Measurements from ENCODE around the gene BOD1.

Gene BOD1

DNA sequence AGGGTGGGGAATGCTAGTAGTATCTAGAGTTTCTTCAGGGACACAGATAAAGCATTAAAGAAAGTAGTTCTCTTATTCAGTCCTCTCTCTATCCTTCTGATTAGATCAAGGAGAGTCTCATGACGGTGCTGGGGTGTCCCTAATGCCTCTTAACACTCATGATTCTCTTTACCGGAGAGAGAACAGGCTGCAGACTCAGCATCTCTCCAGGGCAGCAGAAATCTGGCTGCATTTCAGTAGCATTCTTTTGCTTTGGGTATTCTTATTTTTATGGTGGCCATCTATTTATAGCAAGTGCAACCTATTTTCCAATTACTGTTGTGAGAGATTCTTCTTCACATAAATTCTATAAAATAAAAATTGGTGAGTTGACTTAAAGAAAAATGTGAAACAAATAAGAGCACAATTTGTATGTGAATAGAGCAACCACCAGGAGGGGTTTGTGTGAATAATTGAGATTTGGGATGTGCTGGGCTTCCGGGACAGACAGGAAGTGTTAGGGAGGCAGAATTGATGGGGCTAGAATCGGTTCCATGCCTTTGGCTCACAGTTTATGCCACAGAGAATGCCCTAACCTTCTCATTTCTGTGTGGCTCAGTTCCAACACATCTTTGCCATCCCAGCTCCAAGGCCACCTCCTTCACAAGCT, 23.8 kb upstream of the BOD1 start:
- DNase-seq (ENCODE audit: low read depth) = no peak

DNA sequence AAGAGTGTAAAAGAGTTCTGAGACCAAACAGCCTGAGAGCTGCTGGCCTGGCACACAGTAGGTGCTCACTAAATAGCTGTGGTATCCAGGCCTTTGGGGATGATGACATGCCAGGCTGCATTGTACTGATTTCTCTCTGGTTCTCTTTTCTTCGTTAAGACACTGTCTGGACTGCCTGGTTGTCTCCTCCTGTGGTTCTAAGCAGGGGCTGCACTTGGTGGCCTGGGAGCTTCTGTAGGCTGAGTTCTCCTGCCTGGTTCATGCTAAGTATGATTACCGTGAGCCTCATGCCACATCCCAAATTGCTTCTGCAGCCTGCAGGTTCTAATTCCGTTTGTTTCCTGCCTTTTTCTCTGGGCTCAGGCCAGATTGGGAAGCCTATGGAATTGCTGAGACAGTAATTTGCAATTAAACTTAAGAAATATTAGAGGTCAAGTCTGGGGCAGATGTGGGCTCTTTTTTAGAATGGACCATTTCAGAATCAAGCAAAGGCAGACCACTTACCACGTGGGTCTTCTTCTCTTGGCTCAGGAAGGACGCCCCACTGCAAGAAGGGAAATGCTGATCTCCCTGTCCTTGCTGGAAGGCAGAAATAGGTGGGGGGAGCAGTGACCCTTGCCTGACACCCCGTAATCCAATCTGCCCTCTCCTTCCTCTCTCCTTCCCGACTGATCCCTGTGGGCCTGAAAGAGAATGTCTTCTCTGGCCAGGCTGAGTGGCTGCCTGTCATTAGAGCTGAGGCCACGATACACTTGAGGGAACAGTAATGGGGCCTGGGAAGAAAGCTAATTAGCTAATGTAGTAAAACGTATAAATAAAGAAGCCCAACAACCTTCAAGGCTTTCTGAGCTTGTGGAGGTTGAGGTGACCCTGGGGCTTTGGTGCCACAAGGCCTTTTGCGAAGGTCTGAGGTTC, 21.9 kb upstream of the BOD1 start:
- no peak for DNase-seq (ENCODE audit: low read depth)

DNA sequence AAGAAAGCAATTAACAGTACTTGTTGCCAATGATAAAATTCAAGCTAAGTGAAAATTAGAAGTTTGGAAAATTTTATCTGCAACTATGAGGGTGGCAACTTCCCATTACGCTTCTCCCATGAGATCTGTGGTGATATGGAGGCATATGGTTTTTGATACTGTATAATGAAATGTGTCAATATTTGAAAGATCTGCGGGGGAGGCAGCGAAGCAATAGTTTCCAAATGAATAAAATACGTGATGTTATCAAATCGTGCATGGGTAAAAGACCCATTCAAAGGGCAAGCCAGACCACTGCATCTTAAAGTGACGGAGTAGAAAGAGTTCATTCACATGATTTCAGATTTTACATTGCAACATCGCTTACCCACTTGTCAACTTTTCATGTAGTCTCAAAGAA, 20.9 kb upstream of the BOD1 start:
- DNase-seq (ENCODE audit: low read depth) = no peak

DNA sequence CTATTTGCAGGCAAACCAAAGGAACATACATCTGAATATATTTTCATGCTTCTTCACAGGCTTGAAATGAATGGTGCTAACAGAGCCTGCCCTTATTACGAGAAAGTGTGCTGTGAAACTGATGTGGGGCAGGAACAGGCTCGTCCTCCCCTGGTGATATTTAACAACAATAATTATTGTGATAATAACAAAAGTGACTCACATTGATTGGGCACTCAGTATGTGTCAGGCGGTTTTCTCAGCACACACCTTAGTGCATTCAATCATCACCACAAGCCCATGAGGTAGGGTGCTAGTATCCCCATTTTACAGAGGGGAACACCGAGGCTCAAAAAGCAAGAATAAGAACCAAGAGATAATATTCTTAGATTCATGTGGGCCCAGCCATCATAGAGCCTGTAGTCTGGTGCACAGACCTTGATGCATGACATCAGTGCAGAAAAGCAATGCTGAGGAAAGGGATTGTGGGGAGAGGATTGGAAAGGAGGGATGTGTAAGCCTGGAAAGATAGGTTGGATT, 18.1 kb upstream of the BOD1 start:
- DNase-seq (ENCODE audit: low read depth) = no peak

DNA sequence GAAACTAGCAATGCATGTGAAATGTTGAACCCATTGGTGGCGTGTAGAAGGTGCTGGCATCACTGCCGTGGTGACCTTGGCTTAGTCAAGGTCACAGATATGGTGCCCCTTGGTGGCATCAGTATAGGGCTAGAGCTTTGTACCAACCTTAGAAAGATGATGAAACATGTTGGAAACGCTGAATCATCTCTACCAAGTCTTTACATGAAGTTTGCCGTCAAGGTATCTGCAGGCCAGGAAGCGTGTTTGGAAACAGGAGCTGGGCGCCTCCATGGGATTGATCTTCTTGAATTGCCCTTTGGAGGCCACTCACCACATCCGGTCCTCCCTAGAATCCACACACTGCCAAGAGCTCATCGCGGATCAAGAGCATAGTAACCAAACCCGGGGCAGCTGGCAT, 16.9 kb upstream of the BOD1 start:
- no peak for DNase-seq (ENCODE audit: low read depth)

DNA sequence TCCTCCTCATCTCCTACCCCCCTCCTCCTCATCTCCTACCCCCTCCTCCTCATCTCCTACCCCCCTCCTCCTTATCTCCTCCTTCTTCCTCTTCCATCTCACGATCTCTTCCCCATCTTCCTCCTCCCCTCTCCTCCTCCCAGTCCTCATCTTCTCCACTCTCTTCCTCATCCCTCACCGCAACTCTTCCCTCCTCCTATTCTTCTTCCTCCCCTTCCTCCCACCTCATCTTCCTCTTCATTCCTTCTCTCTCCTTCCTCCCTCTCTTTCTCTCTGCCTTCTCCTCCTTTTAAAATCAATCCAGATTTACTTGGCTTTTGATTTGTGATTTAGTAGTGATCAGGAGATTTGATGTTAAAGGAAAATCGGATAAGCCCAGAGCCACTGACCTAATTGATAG, 15.0 kb upstream of the BOD1 start:
- DNase-seq (ENCODE audit: low read depth) = no peak

DNA sequence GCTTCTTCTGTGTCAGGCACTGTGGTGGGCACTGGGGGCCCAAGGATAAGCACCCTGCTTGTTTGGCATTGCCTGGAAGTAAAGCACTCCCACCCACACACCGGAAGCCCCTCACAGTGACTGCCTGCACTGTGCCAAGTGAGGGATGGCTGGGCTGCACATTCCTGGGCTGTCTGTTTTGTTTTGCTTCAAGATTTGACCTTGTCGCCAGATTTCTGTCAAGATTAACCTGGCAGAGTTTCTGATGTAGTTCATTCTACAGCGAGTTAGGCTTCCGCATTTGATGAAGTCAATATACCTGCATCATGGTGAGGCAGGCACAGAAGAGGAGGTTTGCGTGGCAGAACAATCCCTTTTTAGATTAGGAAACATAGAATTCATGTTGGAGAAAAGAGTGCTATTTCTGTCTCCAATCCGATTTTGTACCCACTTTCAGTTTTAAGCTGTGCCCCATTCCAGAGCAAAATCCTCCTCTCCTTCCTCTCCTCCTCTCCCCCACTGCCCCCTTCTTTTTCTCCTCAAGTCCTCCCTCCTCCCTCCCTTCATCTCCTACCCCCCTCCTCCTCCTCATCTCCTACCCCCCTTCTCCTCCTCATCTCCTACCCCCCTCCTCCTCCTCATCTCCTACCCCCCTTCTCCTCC, 14.4 kb upstream of the BOD1 start:
- no peak for DNase-seq (ENCODE audit: low read depth)

DNA sequence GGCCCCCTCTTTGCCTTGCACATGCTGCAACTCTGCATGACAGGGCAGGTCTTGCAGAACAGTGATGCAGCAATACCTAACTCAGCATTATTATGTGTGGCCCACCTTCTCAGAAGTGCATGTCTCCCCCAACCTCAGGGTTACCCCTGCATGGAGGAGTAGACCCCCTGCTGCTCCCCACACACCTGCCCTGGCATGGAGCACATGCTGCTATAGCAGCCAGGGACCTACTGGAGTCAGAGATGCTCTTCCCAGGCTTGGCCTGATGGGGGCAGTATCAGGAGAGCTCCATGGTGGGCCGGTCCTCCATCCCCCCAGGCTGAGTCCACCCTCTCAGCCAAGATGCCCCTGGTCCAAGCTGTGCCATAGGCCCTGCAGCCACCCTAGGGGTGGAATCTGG, 13.2 kb upstream of the BOD1 start:
- DNase-seq (ENCODE audit: low read depth) = no peak

DNA sequence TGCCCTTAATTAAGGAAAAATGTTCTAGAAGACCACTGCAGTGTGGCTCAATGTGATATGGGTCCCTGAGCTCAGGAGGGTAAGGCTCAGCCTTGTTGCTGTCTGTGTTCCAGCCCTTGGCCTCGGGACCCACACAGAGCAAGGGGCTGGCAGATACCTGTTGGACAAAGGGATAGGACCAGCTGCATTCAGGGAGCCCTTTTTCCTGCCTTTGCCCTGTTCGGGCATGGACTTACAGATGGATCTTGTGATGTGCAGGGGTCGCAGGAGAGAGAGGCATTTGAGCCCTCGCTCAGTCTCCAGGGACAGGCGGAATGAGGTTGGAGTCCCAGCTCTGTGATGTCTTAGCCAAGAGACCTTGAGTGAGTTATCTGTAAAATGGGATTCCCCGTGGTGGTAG, 12.1 kb upstream of the BOD1 start:
- no peak for DNase-seq (ENCODE audit: low read depth)

DNA sequence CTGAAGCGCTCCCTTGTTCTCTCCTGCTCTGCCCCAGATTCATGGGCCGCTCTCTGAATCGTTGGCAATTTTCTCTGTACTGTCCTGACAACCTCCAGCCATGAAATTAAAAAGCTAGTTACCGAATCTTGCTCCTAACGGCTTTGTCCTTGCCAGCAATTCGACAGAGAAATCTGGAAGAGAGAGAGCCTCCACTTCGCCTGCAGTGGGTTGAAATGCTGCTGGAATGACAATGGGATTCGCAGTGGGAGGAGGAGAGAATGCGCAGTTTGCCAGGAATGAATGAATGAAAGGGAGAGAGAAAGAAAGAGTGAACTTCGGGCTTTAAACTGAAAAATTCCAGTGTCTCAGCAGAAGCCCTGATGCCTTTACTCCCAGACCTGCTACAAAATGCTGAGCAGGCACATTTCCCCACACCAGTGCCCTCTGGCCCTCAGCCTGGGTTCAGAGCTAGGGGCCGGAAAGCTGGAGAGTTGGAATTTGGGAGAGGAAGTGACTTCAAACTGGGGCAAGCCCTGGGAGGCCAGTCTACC, 11.5 kb upstream of the BOD1 start:
- DNase-seq (ENCODE audit: low read depth) = no peak

DNA sequence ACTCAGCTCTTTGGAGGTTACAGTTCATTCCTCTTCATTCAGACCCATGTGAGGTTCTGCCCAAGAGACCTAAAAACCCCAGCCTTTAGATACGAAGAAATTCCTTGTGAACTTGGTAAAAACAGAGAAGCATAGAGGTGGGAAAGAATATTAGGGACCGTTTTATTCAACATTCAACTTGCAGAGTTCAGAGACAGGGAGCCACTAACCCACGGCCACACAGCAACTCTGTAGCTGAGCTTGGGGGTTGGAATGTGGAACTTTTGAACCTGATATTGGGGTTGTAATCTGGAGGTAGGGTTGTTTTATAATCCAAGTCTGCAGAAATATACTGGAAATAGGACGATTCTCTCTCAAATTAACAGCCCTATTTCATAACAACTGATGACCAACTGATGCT, 10.8 kb upstream of the BOD1 start:
- no peak for DNase-seq (ENCODE audit: low read depth)

DNA sequence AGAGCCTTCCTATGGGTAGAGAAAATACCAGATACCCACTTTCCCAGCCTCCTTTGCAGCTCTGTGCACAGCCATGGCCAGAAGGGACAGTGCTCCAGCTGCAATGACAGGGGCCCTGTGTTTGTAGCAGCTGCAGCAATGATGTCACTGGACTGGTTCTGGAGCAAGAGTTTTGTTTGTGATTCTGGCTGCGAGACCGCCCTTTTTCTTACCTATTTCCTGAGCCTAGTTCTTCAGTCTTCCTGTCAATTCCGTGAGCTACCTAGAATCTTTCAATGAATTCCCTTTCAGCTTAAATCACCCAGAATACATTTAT, 10.0 kb upstream of the BOD1 start:
- DNase-seq (ENCODE audit: low read depth) = no peak

DNA sequence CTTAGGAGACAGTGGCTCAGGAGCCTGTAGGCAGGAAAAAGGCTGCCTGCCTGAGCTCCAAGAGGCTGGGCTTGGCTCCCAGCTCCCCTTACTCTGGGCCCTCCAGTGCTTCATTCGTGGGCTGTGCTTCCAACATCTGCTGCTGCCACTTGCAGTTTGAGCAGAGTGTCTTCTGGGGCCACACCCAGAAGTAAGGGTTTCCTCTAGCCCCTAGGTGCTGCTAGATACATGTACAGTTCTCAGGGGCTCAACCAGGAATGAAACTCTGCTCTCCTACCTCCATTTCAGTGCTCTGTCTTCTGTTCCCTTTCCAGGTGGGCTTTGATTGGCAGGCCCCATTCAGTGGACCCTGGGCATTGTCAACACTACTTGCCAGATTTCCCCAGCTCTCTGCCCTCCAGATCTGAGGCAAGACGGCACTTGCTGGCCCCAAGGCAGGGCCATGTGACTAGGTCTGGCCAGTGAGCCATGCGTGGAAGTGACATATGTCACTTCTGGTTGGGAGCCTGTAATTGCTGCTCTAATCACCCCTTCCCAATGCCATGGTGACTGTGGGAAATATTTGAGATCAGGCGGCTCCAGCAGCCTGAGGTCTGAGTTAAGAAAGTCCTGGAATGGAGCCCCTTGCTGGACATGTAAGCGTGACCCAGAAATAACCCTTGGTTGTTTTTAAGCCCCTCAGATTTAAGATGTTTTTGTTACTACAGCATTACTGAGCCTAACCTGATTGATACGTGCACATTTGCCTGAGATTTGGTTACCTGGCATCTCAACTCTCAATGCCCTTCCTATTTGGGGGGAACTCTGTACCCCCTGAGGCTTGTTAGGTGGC, 9.4 kb upstream of the BOD1 start:
- DNase-seq (ENCODE audit: low read depth) = no peak

DNA sequence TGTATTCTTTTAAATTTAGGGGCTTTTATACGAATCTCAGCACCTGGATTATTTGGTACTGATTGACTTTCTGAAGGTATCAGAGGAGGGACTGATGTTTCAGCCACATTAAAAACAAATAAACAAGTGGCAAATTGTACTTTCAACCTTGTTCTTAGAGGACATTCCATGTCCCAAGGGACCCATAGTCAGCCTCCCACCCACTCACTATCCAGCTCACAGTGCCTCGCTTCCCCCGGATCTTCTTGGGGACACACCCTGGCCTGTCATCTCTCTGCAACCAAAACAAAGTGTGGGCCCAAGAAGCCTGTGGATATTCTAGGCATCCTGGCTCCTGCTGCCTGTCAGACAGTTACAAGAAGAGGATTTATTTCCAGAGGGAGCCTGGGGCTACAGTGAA, 8.8 kb upstream of the BOD1 start:
- no peak for DNase-seq (ENCODE audit: low read depth)

DNA sequence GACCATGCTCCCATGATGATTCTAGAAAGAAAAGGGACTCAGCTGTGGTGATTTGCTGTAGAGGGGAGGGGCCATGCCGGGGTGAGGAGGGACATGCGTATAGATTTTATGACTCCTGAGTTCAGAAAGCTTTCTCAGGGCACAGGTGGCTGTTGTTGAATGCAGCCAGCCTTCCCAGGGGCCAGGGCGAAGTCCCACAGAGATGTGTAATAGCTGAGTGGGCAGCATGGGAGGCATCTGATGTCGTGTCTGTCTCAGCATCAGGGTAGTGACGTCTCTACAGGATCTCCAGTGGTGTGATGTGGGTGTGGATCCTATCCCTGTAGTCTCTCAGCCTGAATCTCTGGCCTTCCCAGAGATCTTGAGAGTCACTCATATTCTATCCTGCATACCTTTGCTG, 7.8 kb upstream of the BOD1 start:
- no peak for DNase-seq (ENCODE audit: low read depth)

DNA sequence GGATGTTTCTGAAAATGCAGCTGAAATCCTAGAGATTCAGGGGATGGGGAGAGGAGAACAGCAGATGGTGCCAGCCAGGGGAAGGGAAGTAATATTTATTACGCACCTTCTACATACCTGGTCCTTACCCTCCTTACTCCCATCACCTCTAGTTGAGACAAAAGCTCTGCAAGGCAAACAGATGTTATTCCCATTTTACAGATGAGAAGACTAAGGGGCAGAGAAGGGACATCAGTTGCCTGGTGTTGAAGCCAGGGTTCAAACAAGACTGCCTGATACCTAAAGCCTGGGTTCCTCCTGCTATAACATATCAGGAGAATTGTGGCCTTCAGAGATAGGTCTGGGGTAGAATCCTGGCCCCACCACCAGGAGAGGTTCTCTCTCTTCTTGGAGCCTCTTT, 7.3 kb upstream of the BOD1 start:
- no peak for DNase-seq (ENCODE audit: low read depth)

DNA sequence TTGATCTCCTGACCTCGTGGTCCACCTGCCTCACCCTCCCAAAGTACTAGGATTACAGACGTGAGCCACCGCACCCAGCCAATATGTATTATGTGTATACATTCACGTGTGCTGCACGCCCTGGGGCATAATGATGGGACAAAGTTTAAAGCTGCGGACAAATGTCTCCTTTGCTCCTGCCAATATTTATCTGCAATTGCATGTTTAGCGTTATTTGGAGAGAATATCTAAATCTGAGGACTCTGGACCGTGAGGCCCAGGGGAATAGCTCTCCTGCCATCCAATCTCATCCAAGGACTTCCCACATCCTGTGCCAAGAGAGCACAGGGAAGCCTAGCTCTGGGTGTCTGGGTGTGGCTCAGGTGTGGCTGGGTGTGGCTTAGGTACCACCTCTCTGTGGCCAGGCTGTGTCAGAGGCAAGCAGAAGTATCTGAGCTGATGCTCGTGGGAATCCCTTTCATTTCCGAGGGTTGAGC, 6.9 kb upstream of the BOD1 start:
- DNase-seq (ENCODE audit: low read depth) = no peak

DNA sequence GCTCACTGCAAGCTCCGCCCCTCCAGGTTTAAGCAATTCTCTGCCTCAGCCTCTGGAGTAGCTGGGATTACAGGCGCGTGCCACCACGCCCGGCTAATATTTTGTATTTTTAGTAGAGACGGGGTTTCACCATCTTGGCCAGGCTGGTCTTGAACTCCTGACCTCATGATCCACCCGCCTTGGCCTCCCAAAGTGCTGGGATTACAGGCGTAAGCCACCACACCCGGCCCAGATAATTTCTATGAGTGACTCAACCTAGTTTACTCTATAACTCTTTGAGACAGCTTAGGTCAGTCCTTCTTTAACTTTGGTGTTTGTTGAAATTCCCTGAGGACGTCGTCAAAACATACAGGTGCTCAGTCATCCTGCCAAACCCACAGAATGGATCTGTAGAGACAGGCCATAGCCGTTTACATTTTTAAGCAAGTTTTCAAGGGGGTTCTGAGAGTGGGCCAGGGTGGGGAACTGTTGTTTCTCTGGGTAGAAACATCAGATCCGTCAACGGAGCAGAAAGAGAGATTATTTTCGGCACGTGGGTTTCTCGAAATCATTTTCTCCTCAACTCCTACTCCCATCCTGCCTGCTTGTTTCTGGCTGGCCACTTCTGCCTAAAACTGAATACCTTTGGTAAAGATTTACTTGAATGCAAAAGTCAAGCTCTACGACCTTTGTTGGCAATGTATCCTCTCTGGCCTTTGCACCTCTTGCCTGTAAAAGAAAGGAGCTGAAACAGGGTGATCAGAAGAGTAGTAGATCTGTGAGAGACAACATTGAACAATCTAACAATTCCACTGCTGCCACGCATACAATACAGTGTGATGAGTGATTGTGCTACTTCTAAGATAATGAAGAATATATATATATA, 6.0 kb upstream of the BOD1 start:
- DNase-seq (ENCODE audit: low read depth) = no peak

DNA sequence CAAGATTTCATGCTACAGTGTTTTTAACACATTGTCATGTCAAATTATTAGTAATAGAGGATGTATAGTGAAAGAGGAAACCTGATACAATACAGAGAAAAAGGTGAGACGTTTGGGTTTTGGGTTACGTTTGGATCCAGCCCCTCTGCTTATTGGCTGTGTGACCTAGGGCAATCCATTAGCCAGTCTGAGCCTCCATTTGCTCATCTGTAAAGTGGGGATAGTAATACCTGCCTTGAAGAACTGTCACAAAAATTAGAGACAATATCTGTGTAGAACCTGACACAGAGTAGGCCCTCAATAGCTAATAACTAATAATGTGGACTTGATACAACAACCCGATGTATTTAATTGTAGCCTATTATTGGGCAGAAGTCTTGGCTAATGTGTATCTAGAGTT, 4.3 kb upstream of the BOD1 start:
- no peak for DNase-seq (ENCODE audit: low read depth)

DNA sequence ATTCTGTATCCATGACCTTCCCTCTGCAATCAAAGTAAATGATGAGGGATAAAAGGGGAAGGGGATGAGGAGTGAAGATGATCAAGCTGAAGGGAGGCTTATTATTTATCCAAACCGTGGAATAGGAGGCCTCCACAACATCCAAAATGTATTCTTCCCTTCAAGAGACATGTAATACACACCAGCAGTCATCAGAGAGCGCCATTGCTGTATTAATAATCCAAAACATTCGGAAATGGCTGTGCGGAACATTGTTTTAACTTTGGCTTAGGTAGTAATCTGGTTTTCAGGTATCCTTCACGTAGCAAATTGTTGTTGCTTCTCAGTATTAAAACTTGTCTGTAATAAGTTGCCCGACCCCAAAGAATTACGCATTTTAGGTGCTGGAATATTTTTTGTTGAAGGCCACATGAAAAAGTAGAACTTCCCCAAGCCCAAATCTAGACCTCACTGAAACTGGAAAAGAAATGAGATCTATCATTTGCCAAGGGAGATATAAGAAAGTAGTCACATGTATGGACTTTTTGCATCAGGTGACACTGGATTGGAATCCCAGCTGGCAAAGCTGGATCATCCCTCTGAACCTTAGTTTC, 2.6 kb upstream of the BOD1 start:
- DNase-seq (ENCODE audit: low read depth) = peak; percentile 26

Measured in activated T-cell treated with anti-CD3 and anti-CD28 coated beads for 1 hour (primary cell).